Lung (tissue), 12 donors: ENCODE data around the gene EPHB6. TPM values are rescaled to one million over a fixed set of nuclear protein-coding genes. Genes with fewer than 3 reads are reported as not detected.
A peak's percentile ranks its signal among the peaks of the same experiment; 100 is the strongest.

ENCODE experiments used
- ATAC-seq: fragments of 200-7000 bp; cut with Tn5 transposase; one replicate; pipeline ENCODE4 v1.9.1; 2020; ENCODE audit warnings: moderate number of reproducible peaks; ENCODE audit not compliant: insufficient read depth, low FRiP score
- DNase-seq, 3 donors: peaks; one replicate each; pipeline ENCODE4 v3.0.0-alpha.2; 2013 to 2017
- H3K27ac ChIP-seq, 2 donors: one replicate each; pipeline ENCODE4 v1.5.1; 2013; ENCODE audit warnings: mild to moderate bottlenecking in 2 of 2, moderate library complexity in 2 of 2, control low read depth in 1 of 2, inconsistent platforms in 1 of 2, low read depth in 1 of 2, low read length in 1 of 2
- H3K27me3 ChIP-seq, 3 donors: one replicate each; pipeline ENCODE4 v1.5.1; 2013; ENCODE audit warnings: low read length in 2 of 3; ENCODE audit not compliant: control insufficient read depth in 3 of 3, insufficient read depth in 3 of 3
- H3K36me3 ChIP-seq, 4 donors: one replicate each; pipeline ENCODE4 v1.5.1; 2013; ENCODE audit warnings: low read length in 4 of 4, mild to moderate bottlenecking in 1 of 4, moderate library complexity in 1 of 4; ENCODE audit not compliant: control insufficient read depth in 4 of 4, insufficient read depth in 4 of 4
- H3K4me1 ChIP-seq, 5 donors: one replicate each; pipeline ENCODE4 v1.5.1; 2013; ENCODE audit warnings: low read length in 5 of 5, mild to moderate bottlenecking in 2 of 5, moderate library complexity in 1 of 5; ENCODE audit not compliant: control insufficient read depth in 5 of 5, insufficient read depth in 5 of 5
- H3K4me3 ChIP-seq: one replicate; pipeline ENCODE4 v1.5.1; 2013; ENCODE audit warnings: mild to moderate bottlenecking, control low read depth, moderate library complexity
- H3K9ac ChIP-seq, 2 donors: one replicate each; pipeline ENCODE4 v1.5.1; 2013; ENCODE audit warnings: low read length in 2 of 2, control low read depth in 1 of 2; ENCODE audit not compliant: insufficient read depth in 1 of 2
- H3K9me3 ChIP-seq, 4 donors: one replicate each; pipeline ENCODE4 v1.5.1; 2013; ENCODE audit warnings: low read length in 3 of 4, mild to moderate bottlenecking in 1 of 4, moderate library complexity in 1 of 4; ENCODE audit not compliant: control insufficient read depth in 4 of 4, insufficient read depth in 3 of 4
- WGBS, 2 donors: extraction: QIAGEN DNeasy Blood & Tissue Kit; methylation state at CpG; one replicate each; pipeline ENCODE4 v1.1.7; 2013; 5-methylcytosine and 5-hydroxymethylcytosine counted together
- polyA plus RNA-seq, 2 donors: library from polyadenylated mRNA; stranded (reverse); fragments of 200-250 nt; gene quantifications; one replicate each; pipeline ENCODE4 v1.2.1, GENCODE V29; 2013
- total RNA-seq, 2 donors: library from RNA; depleted of rRNA in 1 of 2; stranded (reverse); fragments of >200 nt in 1 of 2; gene quantifications; one replicate each; pipeline ENCODE4 v1.2.1, GENCODE V29; 2014 to 2021
- TF ChIP-seq, protein P1 (sequence below): IDR thresholded peaks from 2 replicates; pipeline ENCODE4 v1.5.1; 2012; ENCODE audit warnings: mild to moderate bottlenecking; ENCODE audit errors: control extremely low read depth, extremely low read depth
- donor health status: control.
- donor health status: control.
- donor health status: Bipolar disorder and iron deficiency.
- donor health status: healthy.
- donor health status: DM: yes; HTN: yes; CAD: no.

Gene EPHB6
- total and polyA plus RNA-seq, 4 donors = 3.2 to 18.8 (median 13.5) TPM

DNA sequence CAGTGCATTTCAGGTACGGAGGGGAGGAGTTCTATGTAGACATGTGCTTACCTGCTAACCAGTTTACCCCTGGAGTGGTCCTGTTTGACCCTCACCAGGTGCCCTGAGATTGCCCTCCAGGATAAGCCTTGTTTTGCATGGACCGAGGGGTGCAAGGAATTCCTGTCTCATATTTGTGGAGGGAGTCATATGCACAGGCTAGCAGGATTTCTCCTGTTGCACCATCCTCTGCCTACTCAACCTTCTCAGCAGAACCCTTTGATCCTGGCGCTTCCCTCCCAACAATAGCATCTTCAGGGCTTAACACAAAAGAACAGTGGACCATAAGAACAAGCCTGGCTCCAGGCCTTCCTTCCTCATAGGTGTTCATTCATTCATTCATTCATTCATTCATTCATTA is 23.4 kb downstream of the EPHB6 start:
- no peak overlapping the region for H3K27ac ChIP-seq
- ATAC-seq (no peak), DNase-seq (no peak)
- 94 to 96% methylated on average over 3 of the region's 3 CpGs for WGBS, 2 donors
- no peaks in the 10 kb centered on the region for H3K27me3 ChIP-seq
- no peaks in the 10 kb centered on the region for H3K4me1 ChIP-seq
- no peaks in the 10 kb centered on the region for H3K9me3 ChIP-seq
- no peaks in the 10 kb centered on the region for H3K36me3 ChIP-seq
- H3K9ac ChIP-seq = no peak overlapping the region
- H3K4me3 ChIP-seq = no peak overlapping the region
- TF ChIP-seq, protein P1, sequence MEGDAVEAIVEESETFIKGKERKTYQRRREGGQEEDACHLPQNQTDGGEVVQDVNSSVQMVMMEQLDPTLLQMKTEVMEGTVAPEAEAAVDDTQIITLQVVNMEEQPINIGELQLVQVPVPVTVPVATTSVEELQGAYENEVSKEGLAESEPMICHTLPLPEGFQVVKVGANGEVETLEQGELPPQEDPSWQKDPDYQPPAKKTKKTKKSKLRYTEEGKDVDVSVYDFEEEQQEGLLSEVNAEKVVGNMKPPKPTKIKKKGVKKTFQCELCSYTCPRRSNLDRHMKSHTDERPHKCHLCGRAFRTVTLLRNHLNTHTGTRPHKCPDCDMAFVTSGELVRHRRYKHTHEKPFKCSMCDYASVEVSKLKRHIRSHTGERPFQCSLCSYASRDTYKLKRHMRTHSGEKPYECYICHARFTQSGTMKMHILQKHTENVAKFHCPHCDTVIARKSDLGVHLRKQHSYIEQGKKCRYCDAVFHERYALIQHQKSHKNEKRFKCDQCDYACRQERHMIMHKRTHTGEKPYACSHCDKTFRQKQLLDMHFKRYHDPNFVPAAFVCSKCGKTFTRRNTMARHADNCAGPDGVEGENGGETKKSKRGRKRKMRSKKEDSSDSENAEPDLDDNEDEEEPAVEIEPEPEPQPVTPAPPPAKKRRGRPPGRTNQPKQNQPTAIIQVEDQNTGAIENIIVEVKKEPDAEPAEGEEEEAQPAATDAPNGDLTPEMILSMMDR = no peak

DNA sequence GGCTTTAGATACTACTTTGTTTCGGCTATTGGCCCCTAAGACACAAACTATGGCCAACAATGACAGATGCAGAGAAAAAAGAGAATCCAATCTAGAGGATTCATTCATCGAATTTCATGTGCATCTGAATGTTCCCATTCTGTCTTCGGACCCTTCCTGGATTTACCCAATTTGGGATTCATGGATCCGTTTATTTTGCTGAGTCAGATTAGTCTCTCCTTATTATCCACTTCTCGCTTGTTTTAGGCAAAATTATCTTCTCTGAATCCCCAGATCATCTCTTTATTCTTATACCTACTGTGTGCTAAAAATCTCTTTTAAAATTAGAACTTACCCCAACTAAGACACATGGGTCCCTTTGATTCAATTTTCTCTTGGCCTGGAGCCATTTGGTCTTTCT is 24.2 kb downstream of the EPHB6 start:
- DNase-seq = no peak
- no peak overlapping the region for H3K4me3 ChIP-seq
- no peak overlapping the region for H3K9ac ChIP-seq
- no peaks in the 10 kb centered on the region for H3K9me3 ChIP-seq
- 87 to 92% methylated on average over 5 of the region's 5 CpGs for WGBS, 2 donors
- no peaks in the 10 kb centered on the region for H3K36me3 ChIP-seq
- no peaks in the 10 kb centered on the region for H3K4me1 ChIP-seq
- no peak for ATAC-seq
- TF ChIP-seq, protein P1 = no peak
- no peaks in the 10 kb centered on the region for H3K27me3 ChIP-seq
- no peak overlapping the region for H3K27ac ChIP-seq

- DNase-seq = peak; percentile 17 to 28 (median 25)
- no peaks in the 10 kb centered on the region for H3K27me3 ChIP-seq
- no peaks in the 10 kb centered on the region for H3K36me3 ChIP-seq
- TF ChIP-seq, protein P1 = peak; percentile 57
- no peak overlapping the region for H3K4me3 ChIP-seq
- H3K9me3 ChIP-seq = no peaks in the 10 kb centered on the region
- 34 to 37% methylated on average over 8 of the region's 8 CpGs for WGBS, 2 donors
- H3K27ac ChIP-seq = no peak overlapping the region
- peaks cover 0 to 3% (median 0%) of the 10 kb centered on the region in 5 donors for H3K4me1 ChIP-seq
- ATAC-seq = peak; percentile 42
- no peak overlapping the region for H3K9ac ChIP-seq
These were observed 26.1 kb downstream of the EPHB6 start for GRCh38 chr7:142880876-142881505.
